GM18526 (cell line): ENCODE results near the gene RNF41.

Experiments
- POLR2A ChIP-seq: IDR thresholded peaks from 3 replicates; pipeline ENCODE4 v1.6.1; 2011; ENCODE audit not compliant: insufficient read length; ENCODE audit errors: extremely low read depth

The RNF41 gene

GRCh38 chr12:56221757-56222530 is at the start of gene RNF41:
Gene RNF41, minus strand, starts transcription at chr12:56221922. Its CDS starts 7,875 bp downstream, at chr12:56214047.
- TF ChIP-seq POLR2A: peak; percentile 89

DNA sequence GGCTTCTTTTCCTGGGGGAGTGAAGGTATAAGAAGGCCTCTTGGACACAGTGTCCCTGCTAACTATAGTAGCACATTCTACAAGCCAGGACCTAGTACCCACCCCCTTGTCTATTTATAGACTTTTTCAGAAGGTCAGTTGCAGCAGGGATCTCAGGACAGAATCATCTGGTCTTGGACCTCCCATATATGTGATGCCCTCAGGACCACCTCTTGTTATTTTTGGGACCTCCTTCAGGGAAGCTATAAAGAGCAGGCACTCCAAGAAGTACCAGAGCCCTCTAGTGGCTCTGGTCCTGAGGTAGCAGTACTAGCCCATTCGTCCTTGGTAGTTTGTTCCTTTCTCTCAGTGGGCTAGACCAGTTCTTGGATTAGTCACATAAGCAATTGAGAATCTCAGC is 49.3 kb upstream of the RNF41 start:
- no peak for TF ChIP-seq POLR2A

GRCh38 chr12:56267443-56268071 is 45.8 kb upstream of the RNF41 start:
- no peak for TF ChIP-seq POLR2A

DNA sequence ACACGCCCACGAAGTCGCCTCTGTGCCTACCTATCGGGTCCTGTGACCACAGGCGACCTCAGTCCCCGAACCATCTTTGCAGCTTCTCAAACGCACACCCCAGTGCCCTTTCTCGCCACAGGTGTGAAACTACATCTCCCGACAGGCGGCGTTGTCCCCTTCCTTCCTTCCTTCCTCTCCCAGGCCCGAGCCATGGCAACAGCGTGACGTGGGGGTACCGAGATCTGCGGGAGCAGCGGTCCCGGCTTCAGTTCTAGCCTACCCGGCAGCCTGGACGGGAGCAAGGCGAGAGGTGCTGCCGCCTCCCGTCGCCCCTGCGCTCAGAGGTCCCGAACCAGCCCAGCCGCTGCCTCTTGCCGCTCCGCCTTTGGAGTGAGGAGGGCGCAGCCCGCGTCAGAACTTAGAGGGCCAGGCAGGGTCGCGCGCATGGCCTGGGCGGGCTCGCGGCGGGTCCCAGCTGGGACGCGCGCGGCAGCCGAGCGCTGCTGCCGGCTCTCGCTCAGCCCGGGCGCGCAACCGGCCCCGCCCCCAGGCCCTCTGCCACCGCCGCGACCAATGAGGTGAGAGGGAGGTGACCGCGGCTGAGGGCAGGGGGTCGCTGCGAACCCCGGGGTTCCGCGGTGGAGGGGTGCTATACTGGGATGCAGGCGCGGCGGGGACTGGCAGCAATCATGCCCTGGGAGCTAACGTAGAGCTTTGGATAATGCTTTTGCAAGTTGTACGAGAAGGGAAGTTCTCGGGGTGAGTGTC is 45.1 kb upstream of the RNF41 start, which contains the start of gene COQ10A:
TSS of gene COQ10A (plus strand) at position 250 of the 750 bp plus-strand sequence. CDS start at position 427, 177 bp downstream.
- peak; percentile 87 for TF ChIP-seq POLR2A

- TF ChIP-seq POLR2A: no peak
Measured at GRCh38 chr12:56261503-56262232, 39.9 kb upstream of the RNF41 start.

DNA sequence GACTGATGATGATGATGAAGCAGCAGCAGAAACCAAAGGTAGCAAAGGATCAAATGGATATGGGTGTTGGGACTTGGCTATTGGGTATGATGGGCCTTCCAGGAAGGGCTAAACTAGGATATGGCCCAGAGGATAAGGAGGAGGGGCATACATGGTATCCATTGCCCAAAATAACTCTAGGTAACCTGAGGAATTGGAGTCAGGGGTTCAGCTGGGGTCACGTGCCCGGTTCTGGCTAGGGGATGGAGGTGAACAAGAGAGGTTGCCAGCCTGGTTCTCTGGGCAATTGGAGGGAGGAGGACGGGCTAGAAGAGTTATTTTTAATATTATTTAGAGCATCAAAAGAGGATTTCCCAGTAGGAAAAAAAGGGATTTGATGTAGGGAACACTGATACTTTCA is 39.2 kb upstream of the RNF41 start:
- TF ChIP-seq POLR2A: no peak

- no peak for TF ChIP-seq POLR2A
Measured at GRCh38 chr12:56260380-56260779, 38.7 kb upstream of the RNF41 start.

- no peak for TF ChIP-seq POLR2A
Measured at GRCh38 chr12:56258820-56259183, 37.1 kb upstream of the RNF41 start.

DNA sequence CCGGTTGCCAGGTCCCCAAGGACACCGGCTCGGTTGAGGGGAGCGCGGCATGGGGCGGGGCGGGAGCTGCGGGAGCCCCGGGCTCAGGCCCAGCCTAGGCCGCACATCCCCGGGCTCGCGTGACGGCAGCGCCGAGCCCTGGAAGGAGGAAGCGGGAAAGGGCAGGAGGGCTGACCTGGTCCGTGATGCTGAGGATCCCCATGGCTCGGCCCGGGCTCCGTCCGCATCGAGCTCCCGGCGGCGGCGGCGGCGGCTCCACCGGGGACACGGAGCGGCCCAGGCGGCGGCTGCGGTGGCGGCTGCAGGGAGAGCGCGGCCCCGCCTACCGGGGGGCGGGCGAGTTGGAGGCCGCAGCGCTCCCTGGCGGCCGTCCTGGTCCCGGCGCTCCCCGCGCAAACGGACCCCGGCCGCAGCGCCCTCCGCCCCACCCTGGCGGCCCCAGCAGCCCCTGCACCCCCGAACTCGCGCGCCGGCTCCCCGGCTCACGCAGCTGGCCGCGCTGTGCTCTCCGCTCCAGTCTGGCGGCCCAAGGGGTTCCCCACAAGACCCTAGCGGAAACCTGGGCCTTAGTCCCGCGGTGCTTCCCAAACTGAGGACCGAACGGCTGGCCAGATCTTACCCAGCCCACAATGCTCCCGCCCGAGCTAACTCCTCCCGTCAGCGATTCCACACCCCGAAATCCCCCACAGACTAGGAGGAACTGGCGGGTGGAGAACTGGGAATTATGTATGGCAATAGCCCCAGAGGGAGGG is 36.5 kb upstream of the RNF41 start, which contains the start of gene ANKRD52:
TSS of gene ANKRD52 (minus strand) at position 317 of the 752 bp plus-strand sequence. CDS start at position 202, 115 bp downstream.
- TF ChIP-seq POLR2A: peak; percentile 56

- TF ChIP-seq POLR2A: no peak
Measured at GRCh38 chr12:56257491-56258067, 35.9 kb upstream of the RNF41 start.

GRCh38 chr12:56257071-56257470 is 35.3 kb upstream of the RNF41 start:
- TF ChIP-seq POLR2A: no peak

DNA sequence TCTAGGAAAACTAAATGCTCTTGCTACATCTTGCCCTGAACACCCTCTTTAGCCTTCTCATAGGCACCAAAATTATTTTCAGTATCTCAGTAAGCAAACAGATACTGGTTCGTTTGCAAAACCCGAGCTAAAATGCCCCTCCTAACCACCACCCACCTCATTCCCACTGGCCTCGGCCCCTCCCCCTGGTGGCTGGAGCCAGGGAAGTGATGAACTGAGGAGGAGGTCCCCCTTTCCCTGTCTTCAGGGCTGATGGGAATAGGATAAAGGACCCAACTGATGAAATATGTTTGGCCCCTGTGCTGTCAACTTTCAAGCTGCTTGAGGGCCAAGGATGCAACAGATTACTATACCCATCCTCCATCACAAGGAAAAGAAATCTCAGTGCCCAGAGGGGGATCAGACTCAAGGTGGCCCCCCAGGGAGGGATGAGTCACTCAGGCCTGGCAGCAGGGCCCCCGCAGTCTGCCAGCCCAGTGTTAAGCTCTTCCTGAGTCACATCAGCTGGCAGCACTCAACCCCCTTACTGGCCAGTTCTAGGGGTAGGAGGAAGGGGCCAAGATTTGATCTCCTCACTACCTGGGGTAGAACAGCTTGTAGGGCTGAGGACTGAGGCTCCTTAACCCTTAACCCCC is 34.7 kb upstream of the RNF41 start:
- TF ChIP-seq POLR2A: no peak

- no peak for TF ChIP-seq POLR2A
Measured at GRCh38 chr12:56255671-56256070, 33.9 kb upstream of the RNF41 start.

DNA sequence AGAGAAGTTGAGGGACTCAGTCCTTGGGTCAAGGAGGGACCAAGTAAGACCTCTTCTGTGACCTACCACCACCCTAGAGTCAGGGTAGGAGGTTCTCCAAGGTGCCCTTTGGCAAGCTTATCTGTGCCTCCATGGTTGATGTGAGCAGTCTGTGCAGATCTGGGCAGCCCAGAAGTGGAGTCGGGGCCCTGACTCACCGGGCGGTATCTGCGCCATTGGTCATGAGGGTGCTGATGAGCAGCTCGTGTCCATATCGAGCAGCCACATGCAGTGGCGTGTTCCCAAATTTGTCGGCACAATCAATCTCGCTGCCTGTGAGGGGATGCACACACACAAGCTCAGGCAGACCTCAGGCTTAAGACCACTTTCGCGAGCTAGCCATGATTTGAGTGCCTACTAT is 31.4 kb upstream of the RNF41 start:
- TF ChIP-seq POLR2A: no peak

- no peak for TF ChIP-seq POLR2A
Measured at GRCh38 chr12:56252649-56253048, 30.9 kb upstream of the RNF41 start.
